HG03457 (cell line): ENCODE data around the gene KDM4B.

Experiments
- ATAC-seq: cut with Tn5 transposase; IDR thresholded peaks from one replicate; pipeline ENCODE4 v1.9.1; 2021; ENCODE audit warnings: moderate number of reproducible peaks; ENCODE audit not compliant: unreplicated experiment

KDM4B gene

DNA sequence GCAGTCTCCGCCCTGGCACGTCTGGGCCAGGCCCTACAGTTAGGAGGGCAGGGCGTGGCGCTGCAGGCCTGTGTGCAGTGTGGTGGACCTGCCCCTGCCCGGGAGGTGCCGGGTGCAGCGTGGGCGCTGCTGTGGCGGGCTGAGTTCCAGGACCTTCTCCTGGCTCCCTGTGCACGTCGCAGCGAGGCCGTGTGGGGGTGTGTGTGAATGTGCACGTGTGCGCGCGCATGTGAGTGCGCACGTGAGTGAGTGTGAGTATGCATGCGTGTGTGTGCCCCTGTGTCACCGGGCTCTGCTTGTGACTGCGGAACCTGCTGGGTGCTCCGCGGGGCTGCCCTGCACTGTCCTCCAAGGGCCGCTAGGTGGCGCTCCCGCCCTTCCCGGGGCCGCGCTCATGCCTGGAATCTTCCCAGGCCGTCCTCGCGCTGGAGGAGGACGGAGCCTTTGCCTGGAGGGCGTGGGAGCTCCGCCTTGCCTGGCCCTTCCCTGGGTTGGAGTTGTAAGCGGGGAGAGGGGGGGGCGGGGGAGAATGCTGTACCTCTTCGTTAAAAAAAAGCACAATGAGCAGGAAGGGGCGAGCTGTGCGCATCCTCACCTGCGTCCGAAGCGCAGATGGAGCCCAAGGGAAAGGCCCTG, 79.3 kb downstream of the KDM4B start:
- ATAC-seq, result no peak

DNA sequence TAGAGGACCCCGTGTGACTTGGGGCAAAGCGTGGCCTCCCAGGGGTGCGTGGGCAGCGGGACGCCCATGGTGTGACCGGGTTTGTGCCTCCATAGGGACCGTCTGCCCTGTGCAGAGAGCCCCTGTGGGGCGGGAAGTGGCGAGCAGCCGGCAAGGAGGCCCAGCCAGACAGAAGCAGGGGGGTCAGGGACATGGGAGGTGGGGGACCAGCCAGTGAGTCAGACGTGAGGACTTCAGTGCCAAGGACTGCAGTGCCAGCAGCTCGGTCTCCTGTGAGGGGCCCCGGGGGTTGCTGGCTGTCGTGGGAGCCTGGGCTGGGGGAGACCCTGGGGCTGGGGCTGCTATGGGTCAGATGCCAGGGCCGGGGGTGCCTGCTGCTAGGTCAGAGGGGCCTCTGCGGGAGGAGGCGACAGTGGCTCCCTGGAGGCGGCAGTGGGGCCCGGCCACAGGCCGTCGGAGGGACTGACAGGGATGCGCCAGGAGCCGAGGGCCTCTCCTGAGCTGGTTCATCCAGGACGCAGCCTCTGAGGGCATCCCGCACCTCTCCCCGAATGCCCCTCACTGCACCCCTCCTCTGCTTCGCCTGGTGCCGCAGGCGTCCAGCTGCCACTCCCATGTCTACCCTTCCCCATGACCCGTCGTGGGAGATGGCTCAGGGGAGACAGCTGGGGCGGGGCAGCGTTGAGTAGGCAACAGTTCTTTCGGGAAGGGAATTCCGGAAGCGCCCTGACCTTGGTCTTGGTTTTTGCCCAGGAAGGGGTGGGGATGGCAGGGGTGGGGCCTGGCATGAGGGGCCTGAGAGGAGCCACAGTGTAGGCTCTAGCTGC, 80.0 kb downstream of the KDM4B start:
- no peak for ATAC-seq

DNA sequence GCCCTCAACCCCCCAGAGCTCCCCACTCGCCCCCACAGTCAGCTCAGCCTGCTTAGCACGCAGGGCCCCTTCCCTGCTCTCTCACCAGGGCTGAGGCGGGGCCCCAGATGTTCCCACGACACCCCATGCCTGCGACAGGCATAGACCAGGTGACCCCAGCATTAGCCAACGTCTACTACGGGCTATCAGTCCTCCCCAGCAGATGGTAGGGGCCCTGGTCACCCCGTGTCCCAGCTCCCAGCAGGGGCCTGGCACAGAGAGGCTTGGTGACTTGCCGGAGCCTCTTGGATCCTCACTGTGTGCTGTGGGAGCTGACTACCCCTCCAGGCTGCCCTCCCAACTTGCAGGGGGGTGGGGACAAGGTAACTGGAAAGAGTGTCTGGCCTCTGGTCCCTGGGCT, 80.6 kb downstream of the KDM4B start:
- ATAC-seq, result no peak

DNA sequence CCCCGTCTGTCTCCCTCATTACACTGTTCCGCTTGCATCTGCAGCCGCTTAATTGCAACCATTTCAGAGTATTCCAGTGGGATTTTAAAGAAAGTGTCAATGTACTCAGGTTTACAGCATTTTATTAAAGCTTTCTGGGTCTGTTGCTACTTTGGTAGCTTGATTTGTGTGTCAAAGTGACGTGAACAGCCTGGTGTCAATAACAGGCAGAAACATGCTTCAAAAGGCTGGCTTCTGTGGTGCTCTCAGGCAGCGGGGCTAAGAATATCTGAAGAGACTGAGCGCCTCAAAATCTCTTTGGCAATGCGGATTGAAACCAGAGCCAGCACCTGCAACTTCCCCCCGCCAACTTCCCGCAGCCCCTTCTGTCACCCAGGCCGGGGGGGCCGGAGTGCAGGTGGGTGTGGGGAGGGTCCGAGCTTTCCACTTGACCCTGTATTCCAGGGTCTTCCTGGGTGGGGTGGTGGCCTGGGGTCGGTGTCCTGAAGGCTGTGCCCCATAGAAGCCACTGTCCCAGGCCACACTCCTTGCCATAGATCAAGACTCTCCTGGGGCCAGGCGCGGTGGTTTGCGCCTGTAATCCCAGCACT, 81.2 kb downstream of the KDM4B start:
- ATAC-seq, result no peak

DNA sequence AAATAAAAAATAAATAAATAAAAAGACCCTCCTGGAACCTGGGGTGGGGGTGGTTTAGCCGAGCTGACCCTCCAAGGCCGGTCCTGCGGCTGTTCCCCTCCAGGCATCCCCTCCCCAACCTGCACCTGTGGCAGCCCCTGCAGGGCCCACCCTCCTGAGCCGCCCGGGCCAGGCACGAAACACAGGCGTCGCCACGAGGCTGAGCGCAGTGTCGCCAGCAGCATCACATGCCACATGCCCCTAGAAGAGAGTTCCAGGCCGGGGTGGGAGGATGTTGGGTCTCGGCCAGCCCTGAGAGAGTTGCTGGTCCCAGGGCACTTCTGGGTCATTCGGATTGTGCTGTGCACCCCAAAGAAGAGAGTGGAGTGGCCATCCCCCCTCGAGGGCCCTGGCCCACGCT, 82.0 kb downstream of the KDM4B start:
- no peak for ATAC-seq

DNA sequence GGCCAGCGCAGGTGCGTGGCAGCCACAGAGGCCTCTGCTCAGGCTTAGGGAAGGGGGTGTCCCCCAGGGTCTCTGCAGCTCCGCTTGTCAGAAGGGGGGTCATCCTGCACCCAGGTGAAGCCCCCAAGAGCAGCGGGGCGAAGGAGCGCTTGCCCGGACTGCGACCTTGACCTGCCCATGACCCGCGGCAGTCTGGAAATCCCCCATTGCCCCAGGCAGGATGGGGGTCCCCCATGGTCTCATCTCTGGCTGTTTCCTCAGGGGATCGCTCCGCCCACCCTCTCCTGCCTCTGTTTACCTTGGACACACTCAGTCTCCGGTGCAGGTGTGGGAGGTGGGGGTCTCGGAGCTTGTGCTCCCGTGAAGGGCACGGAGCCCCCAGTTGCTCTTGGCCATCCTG, 82.7 kb downstream of the KDM4B start:
- no peak for ATAC-seq

DNA sequence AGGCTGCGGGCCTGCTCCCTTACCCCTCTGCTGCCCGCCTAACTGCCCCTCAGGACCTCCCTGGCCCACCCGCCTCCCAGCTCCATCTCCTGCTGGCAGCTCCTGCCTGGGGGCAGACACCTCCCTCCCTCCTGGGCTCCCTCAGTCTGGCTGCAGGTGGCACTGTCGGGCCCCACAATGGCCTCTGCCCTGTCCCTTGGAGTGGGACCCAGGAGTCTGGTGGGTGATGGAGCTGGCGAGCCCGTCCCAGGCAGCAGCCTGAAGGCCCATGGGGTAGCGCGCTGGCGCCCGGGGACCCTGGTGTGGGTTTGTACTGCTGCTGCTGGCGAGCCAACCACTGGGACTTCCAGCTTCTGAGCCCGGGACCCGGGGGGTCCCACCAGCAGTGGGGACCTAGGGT, 83.6 kb downstream of the KDM4B start:
- no peak for ATAC-seq

DNA sequence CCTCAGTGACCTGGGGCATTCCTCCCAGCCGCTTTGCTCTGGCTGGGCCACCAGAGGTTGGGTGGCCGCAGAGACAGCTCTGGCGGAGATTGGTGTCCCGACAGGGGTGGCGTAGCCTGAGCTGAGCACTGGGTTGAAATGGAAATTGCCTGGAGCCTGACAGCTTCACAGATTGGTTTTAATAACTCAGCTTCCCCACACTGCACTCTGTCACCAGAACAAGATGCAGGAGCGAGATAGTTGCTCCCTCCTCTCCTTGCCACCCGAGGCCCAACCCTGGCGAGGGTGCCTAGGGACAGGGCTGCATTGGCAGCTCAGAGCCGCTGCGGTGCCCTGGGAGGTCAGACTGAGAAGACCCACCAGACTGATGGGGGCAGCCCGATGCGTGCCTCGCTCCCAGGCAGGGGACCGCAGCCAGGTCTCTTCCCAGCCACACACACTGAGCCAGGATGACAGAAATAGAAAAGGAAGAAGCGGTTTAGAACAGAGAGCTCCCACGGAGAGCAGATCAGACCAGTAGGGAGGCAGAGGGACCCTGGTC, 84.1 kb downstream of the KDM4B start:
- no peak for ATAC-seq

DNA sequence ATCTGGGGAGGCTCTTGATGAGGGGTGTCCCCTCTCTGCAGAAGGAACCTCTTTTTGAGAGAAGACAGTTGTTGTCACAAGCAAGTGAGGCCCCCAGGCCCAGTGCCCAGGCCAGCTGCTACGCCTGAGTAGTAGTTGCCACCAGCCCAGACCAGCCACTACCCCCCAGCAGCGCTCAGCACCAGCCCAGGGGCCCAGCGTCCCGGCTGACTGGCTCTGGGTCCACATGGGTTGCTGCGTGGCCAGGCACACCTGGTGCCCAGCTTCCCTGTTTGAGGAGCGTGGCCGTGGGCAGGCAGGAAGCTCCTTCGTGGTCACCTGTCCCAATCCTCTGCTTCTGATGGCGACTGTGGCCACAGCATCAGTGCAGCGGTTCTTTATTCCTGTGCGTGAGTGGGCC, 84.7 kb downstream of the KDM4B start:
- ATAC-seq, result no peak

DNA sequence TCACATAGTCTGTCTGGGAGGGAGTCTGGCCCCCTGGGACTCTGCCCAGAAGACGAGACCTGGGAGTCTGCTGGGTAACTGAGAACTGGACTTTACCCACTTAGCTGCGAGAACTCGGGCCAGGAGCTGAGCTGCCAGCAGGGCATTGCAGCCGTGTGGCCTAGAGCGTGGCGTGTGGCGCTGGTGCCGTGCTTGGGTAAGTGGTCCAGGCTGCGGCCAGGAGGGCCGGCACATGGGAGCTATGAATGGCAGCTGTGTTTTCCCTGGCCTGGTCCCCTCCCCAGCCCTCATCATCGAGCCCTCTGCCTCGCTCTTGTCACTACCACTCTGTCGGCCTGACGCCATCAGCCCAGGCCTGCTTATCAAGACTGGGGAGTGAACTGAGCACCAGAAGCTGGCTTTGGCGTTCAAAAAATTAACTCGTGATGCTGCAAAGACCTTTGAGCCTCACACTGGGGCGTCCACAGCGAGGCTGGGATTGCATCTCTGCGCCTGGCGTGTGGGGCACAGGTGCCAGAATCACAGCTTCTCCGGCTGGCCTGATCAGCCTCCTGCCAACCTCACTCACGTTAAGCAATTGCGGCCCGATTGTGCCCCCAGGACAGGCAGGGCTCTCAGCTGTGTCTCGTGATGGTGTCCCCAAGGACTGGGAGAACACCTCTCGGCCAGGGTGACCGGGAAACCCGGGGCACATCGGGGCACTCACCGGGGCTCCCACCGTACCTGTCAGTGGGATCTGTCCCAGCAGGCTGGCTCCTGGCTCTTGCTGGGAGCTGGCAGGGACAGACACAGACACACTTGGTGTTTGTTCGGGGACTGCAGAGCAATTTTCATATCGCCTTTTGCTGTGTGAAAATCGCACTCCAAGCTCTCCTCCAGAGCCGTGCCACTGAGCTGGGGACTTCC, 85.9 kb downstream of the KDM4B start:
- ATAC-seq, result no peak

DNA sequence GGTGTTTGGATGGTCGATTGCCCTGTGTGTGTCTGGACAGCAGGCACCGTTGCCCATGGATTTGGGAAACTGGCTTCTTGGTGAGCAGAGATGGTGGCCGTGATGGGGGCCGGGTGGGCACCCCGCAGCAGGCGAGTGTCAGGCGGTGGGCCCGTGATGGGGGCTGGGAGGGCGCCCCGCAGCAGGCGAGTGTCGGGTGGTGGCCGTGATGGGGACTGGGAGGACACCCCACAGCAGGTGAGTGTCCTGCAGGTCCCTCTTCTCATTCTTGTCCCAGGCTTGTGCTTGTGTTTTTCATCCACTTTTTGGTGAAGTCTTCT, 86.5 kb downstream of the KDM4B start:
- no peak for ATAC-seq

DNA sequence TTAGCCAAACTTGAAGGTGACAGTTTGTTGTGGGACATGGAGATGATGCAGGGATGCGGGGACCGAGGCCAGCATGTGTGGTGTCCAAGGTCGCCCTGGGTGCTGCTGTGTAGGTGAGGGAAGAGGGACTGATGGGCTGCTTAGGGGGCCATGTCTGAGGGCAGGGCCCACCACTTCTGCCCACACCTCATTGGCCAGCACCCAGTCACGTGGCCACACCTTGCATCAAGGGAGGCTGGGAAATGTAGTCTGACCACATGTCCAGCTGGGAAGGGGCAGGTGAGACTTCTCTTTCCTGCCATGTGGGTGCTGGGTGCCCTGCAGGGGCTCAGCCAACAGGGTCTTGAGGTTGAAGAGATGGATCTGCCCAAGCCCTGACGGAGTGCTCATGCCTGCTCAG, 88.9 kb downstream of the KDM4B start:
- ATAC-seq, result no peak

DNA sequence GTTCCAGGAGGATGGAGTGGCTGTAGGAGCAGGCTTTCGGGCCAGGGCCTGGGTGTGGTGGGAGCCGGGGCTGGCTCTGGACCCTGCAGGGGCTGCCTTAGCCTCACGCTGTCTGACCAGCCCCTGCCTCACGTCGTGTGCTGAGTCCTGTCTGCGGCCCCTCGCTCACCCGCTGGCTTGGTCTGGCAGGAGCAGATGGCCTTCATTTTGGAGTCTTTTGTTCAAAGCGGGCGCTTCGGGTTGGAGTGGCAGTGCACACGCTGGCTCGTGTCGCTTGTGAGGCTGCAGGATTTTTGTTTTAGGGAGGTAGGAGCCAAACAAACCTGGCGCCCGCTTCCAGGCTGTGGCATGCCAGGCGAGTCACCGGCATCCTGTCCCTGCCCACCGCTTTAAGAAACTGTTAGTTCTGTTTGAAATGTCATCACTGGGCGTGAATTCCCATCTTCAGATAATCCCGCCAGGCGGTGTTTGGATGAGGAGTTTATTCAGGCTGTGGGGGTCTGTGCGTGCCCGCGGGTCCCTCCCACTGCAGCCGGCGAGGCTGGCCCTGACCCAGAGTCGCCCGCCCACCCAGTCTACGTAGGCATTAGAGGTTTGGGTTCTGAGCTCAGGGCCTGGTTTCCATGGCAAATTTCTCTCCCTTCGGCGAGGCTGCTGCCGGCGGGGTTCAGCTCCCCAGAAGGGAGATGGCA, 89.8 kb downstream of the KDM4B start:
- ATAC-seq, result no peak

DNA sequence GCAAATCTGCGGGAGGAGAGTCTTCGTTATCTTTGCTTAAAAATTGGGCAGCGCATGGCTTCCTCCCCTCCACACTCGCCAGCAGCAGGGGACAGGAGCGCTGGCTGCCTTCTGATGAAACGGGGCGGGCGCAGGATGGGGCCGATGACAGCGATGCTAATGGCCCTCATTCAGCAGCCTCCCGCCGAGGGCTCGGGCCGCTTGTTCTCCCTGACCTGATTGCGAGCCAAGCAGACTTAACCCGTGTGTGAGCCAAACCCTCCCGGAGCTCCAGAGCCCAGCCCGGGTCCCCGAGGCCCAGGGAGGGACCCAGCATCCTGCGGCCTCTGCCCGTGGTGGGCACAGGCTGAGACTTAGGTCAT, 90.3 kb downstream of the KDM4B start:
- ATAC-seq, result no peak

DNA sequence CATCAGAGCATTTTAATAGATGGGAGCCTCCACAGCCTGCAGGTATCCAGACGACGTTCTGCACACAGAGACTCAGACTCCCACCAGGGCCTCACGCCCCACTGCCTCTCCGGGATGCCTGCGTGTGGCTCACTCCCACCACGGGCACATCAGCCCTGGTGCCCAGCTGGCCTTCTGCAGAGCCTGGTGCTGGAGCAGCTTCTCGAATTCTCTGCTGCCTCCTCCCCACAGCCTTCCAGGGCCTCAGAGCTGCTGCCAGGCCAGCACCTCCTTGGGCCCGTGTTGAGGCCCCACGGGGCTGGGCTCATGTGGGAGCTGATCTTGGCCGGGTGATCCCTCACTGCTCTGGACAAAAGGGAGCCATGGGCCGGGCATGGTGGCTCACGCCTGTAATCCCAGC, 90.9 kb downstream of the KDM4B start:
- no peak for ATAC-seq

DNA sequence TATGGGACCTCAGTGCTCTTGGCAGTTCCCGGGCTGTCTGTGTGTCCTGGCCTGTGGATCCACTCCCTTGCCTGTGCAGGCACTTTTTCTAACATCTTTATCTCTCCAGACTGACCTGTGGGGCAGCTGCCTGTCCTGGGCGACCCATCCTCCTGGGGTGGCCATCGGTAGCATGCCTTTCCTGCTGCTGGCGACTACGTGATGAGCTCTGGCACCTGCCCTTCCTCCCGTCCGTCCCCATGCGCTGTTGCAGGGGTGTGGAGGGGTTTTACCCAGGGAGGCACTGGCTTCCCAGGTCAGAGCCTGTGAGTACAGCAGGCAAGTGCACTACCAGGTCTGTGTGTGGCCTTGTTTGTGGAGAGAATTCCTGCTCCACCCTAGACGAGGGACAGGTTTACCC, 93.3 kb downstream of the KDM4B start:
- ATAC-seq, result no peak

DNA sequence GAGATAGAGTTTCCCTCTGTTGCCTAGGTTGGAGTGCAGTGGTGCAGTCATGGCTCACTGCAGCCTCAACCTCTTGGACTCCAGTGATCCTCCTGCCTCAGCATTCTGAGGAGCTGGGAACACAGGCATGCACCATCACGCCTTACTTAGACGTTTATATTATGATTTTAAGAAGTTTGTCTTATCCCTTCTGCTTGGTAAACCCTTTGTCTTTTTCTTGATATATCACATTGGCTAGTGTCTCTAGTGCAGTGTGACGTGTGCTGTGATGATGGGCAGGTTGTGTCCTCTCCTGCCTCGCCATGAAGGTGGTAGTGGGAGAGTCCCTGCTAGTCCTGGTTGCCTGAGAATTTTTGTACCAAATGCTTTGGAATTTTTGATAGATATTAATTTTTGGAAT, 93.9 kb downstream of the KDM4B start:
- no peak for ATAC-seq

DNA sequence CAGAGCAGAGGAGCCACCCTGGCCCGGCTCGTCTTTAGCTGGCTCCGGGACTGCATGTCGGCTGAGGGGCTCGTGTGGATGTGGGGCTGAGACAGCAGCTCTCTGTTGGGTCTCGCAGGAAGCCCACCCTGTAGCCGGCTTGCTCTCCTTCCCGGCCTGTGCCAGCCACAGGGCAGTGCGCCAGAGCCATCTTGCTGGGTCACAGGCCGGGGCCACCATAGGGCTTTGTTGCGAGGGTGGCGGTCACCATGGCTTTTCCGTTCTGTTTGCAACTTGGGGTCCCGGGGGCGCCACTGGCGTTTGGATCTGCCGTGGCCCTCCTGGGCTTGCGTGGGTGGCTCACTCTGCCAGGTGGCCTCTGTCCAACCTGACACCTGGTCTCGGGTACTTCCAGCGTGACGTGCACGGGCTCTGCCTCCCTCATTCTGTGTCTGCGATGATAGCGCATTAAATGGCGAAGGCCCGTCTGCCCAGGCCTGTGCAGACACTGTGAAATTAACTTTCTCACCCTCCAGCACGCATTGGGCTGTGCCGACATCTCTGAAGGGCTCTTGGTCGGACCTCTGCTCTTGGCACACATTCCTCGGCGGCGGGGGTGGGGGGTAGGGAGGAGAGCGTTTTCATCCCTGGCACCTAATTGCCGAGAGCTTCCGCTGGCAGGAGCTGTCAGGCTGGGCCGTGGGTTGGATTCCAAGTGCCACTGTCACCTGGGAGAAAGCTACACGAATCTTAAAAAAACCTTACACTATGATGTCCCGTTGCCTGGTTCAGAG, 95.1 kb downstream of the KDM4B start:
- no peak for ATAC-seq

DNA sequence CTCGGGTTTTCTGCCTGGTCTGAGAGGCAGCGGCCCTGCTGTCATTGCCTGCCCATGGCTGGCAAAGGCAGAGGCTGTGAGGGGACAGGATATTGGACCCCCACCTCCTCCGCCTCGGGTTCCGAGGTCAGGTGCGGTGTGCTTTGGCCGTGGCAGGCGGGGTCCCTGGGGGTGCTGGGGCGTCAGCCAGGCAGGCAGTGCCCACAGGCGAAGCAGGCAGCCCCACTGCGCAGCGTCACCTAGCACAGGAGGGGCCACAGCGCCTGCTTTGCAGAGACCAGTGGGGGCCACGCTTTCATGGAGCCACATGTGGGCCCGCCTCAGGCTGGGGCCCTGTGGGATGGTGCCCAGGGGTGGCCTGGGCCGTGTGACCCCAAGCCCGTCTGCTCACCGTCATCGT, 96.0 kb downstream of the KDM4B start:
- no peak for ATAC-seq

DNA sequence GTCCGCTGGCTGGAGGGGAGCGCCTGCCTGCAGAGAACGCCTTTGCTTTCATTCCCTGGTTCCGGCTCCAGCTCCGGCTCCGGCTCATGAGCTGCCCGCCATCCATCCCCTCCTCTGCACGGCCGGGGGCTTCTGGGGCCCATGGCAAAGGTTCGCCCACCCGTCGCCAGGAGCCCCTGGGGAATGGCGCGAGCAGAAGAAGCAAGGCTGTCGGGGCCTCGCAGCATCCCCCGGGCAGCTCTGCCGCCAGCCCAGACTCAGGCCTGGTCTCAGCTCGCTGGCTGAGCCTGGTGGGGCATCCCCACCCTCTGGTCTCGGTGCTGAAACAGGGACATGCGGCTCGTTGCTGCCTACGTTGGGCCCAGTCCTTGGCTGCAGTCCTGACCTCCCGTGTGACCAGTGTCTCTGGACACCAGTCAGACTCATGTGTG, 96.8 kb downstream of the KDM4B start:
- no peak for ATAC-seq
